ENCODE results near the gene SLCO1A2. TPM values are rescaled to one million over a fixed set of nuclear protein-coding genes. Genes with fewer than 3 reads are reported as not detected.

SLCO1A2 gene
- polyA plus RNA-seq, 3 donors = not detected

GRCh38 chr12:21276826-21277225, 57.9 kb downstream of the SLCO1A2 start:
- DNase-seq = no peak

GRCh38 chr12:21265932-21266331, 68.8 kb downstream of the SLCO1A2 start:
- H3K9me3 Mint-ChIP-seq = peaks cover 0 to 9% (median 4%) of the 10 kb centered on the region in 7 donors
- peaks cover 0 to 11% of the 10 kb centered on the region in 2 donors for H3K4me1 ChIP-seq (ENCODE audit: control insufficient read depth in 1 of 2, insufficient read depth in 2 of 2, low read length in 2 of 2)
- H3K79me2 ChIP-seq (ENCODE audit: insufficient read depth, low read length) = no peaks in the 10 kb centered on the region
- no peaks in the 10 kb centered on the region for H3K27me3 ChIP-seq (ENCODE audit: control insufficient read depth in 2 of 2, insufficient read depth in 2 of 2, low read length in 2 of 2)
- H3K27ac Mint-ChIP-seq = no peak overlapping the region
- no CpG with 5 or more reads among the region's 4 CpGs for WGBS (ENCODE audit: insufficient coverage)
- H3K4me3 Mint-ChIP-seq = no peak overlapping the region
- H4K20me1 ChIP-seq (ENCODE audit: insufficient read depth, low read length) = no peaks in the 10 kb centered on the region
- H3K36me3 ChIP-seq (replicated peaks in 1 of 2; ENCODE audit: control insufficient read depth in 1 of 2, insufficient read depth in 2 of 2, low read length in 2 of 2) = no peaks in the 10 kb centered on the region
- H3K36me3 Mint-ChIP-seq = no peaks in the 10 kb centered on the region
- no peaks in the 10 kb centered on the region for H3K9me3 ChIP-seq (replicated peaks in 1 of 2; ENCODE audit: control insufficient read depth in 1 of 2, insufficient read depth in 1 of 2, low read length in 2 of 2)
- H2AFZ ChIP-seq (ENCODE audit: insufficient read depth, low read depth, low read length, poor library complexity, severe bottlenecking) = no peak overlapping the region
- intact Hi-C loops (cut with micrococcal nuclease) = no loop called here
- no peak for TF ChIP-seq CTCF (IDR thresholded peaks at IDR 0.05)
- no peak overlapping the region for H3K4me3 ChIP-seq (replicated peaks in 1 of 3; ENCODE audit: low read depth in 2 of 3, low read length in 3 of 3)
- DNase-seq = peak in 2 of 3 donors; percentile 2 to 37
- no peak overlapping the region for H3K4me2 ChIP-seq (replicated peaks; ENCODE audit: extremely low read depth, low read length, poor library complexity, severe bottlenecking)
- no peak overlapping the region for H3K27ac ChIP-seq (ENCODE audit: low read depth in 1 of 2, low read length in 2 of 2)
- peaks cover 6% of the 10 kb centered on the region for H3K4me1 Mint-ChIP-seq
- H3K9ac ChIP-seq (ENCODE audit: insufficient read depth, low read length, poor library complexity, severe bottlenecking) = no peak overlapping the region
- H3K27me3 Mint-ChIP-seq (ENCODE audit: low read depth in 3 of 3) = peaks cover 0 to 3% (median 0%) of the 10 kb centered on the region in 3 donors

More at GRCh38 chr12:21276826-21277225, 57.9 kb downstream of the SLCO1A2 start:
- no peak overlapping the region for H3K27ac ChIP-seq (ENCODE audit: low read depth in 1 of 2, low read length in 2 of 2)
- no peaks in the 10 kb centered on the region for H4K20me1 ChIP-seq (ENCODE audit: insufficient read depth, low read length)
- 100% methylated on average over 2 of the region's 2 CpGs for WGBS (ENCODE audit: insufficient coverage)
- H3K27ac Mint-ChIP-seq = no peak overlapping the region
- H3K4me2 ChIP-seq (replicated peaks; ENCODE audit: extremely low read depth, low read length, poor library complexity, severe bottlenecking) = no peak overlapping the region
- TF ChIP-seq CTCF (IDR thresholded peaks at IDR 0.05) = no peak
- H2AFZ ChIP-seq (ENCODE audit: insufficient read depth, low read depth, low read length, poor library complexity, severe bottlenecking) = no peak overlapping the region
- H3K4me3 Mint-ChIP-seq = no peak overlapping the region
- no peaks in the 10 kb centered on the region for H3K27me3 ChIP-seq (ENCODE audit: control insufficient read depth in 2 of 2, insufficient read depth in 2 of 2, low read length in 2 of 2)
- no peak overlapping the region for H3K4me3 ChIP-seq (replicated peaks in 1 of 3; ENCODE audit: low read depth in 2 of 3, low read length in 3 of 3)
- H3K36me3 Mint-ChIP-seq = no peaks in the 10 kb centered on the region
- intact Hi-C loops (cut with micrococcal nuclease) = no loop called here
- H3K9me3 ChIP-seq (replicated peaks in 1 of 2; ENCODE audit: control insufficient read depth in 1 of 2, insufficient read depth in 1 of 2, low read length in 2 of 2) = no peaks in the 10 kb centered on the region
- H3K4me1 ChIP-seq (ENCODE audit: control insufficient read depth in 1 of 2, insufficient read depth in 2 of 2, low read length in 2 of 2) = no peaks in the 10 kb centered on the region
- H3K36me3 ChIP-seq (replicated peaks in 1 of 2; ENCODE audit: control insufficient read depth in 1 of 2, insufficient read depth in 2 of 2, low read length in 2 of 2) = no peaks in the 10 kb centered on the region
- peaks cover 5 to 6% (median 6%) of the 10 kb centered on the region in 3 donors for H3K27me3 Mint-ChIP-seq (ENCODE audit: low read depth in 3 of 3)
- no peak overlapping the region for H3K9ac ChIP-seq (ENCODE audit: insufficient read depth, low read length, poor library complexity, severe bottlenecking)
- peaks cover 2 to 8% (median 4%) of the 10 kb centered on the region in 7 donors for H3K9me3 Mint-ChIP-seq
- no peaks in the 10 kb centered on the region for H3K79me2 ChIP-seq (ENCODE audit: insufficient read depth, low read length)
- no peaks in the 10 kb centered on the region for H3K4me1 Mint-ChIP-seq
